Ovary (tissue), 3 donors: ENCODE data around the gene PLCL1.

ENCODE experiments used
- POLR2A ChIP-seq: fragments of 450-650 bp; IDR thresholded peaks from one replicate; pipeline ENCODE4 v1.6.1; 2017; ENCODE audit warnings: antibody characterized with exemption, mild to moderate bottlenecking, moderate library complexity
- TF ChIP-seq, protein P1 (sequence below), 3 donors: fragments of 450-650 bp in 2 of 3; fragments of 200-600 bp in 1 of 3; IDR thresholded peaks; one replicate each; pipeline versions ENCODE4 v1.5.1 to v1.8.0; 2016 to 2022; ENCODE audit warnings: antibody characterized with exemption in 3 of 3, mild to moderate bottlenecking in 1 of 3
- donor health status: DM: no; HTN: no; CAD: no.

DNA sequence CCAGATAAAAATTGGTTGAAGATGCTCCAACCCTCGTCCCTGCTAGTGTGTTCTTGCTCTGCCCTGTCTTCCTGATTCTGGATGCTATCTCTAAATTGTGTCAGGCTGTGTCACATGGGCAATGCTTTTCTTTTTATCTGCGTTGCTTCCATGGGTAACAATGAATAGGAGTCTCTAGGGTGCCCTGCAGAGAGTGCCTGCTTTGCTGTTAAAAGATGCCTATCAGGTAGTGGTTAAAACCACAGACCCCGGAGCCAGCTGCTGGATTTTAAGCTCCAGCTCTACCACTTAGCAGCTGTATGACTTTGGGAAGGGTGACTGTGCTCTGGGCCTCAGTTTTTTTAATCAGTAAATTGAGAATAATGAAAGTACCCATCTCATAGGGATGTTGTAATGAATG is 340.3 kb downstream of the PLCL1 start:
- TF ChIP-seq, protein P1, sequence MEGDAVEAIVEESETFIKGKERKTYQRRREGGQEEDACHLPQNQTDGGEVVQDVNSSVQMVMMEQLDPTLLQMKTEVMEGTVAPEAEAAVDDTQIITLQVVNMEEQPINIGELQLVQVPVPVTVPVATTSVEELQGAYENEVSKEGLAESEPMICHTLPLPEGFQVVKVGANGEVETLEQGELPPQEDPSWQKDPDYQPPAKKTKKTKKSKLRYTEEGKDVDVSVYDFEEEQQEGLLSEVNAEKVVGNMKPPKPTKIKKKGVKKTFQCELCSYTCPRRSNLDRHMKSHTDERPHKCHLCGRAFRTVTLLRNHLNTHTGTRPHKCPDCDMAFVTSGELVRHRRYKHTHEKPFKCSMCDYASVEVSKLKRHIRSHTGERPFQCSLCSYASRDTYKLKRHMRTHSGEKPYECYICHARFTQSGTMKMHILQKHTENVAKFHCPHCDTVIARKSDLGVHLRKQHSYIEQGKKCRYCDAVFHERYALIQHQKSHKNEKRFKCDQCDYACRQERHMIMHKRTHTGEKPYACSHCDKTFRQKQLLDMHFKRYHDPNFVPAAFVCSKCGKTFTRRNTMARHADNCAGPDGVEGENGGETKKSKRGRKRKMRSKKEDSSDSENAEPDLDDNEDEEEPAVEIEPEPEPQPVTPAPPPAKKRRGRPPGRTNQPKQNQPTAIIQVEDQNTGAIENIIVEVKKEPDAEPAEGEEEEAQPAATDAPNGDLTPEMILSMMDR (IDR thresholded peaks at IDR 0.05), result no peak
- no peak for TF ChIP-seq POLR2A
